ENCODE results near the gene ENTPD5. TPM values are rescaled to one million over a fixed set of nuclear protein-coding genes. Genes with fewer than 3 reads are reported as not detected.
A peak's percentile ranks its signal among the peaks of the same experiment; 100 is the strongest.

Gene ENTPD5
- total RNA-seq (14.7 and 15.6 TPM in 2 replicates), polyA plus RNA-seq (5.5 and 6.5 TPM in 2 replicates), polyA minus RNA-seq (7.4 and 10.1 TPM in 2 replicates)
- 6.0 TPM for total RNA-seq (2013)

- Histone ChIP-seq H3K9ac (ENCODE audit: low read length) (peak within 1 kb of the TSS; percentile 77), H3K4me2 (replicated peaks; ENCODE audit: low read depth, low read length, poor library complexity, severe bottlenecking) (peak within 1 kb of the TSS; percentile 78), H2AFZ (ENCODE audit: insufficient read depth, low read depth, low read length, poor library complexity, severe bottlenecking) (peak within 1 kb of the TSS; percentile 91), H3K27me3 (replicated peaks in 1 of 4; ENCODE audit: control extremely low read depth in 1 of 4, control insufficient read depth in 3 of 4, insufficient read depth in 4 of 4, low read length in 3 of 4) (no peaks in the 10 kb centered on the region), H3K27ac (ENCODE audit: low read length in 2 of 2) (peak within 1 kb of the TSS; percentile 57 to 84), H3K36me3 (replicated peaks in 1 of 2; ENCODE audit: control extremely low read depth in 1 of 2, control insufficient read depth in 1 of 2, extremely low read depth in 1 of 2, insufficient read depth in 2 of 2, low read length in 1 of 2) (no peaks in the 10 kb centered on the region), H4K20me1 (ENCODE audit: control insufficient read depth, insufficient read depth, low read length, poor library complexity, severe bottlenecking) (no peaks in the 10 kb centered on the region), H3K4me3 (ENCODE audit: control extremely low read depth in 1 of 5, extremely low read depth in 1 of 5, insufficient read depth in 1 of 5, low read depth in 2 of 5, low read length in 4 of 5) (peak within 1 kb of the TSS; percentile 39 to 95 (median 81)), H3K9me3 (ENCODE audit: control extremely low read depth in 1 of 3, control insufficient read depth in 2 of 3, insufficient read depth in 1 of 3, low read length in 2 of 3) (no peaks in the 10 kb centered on the region), H3K79me2 (ENCODE audit: control insufficient read depth, insufficient read depth, low read length) (no peaks in the 10 kb centered on the region), H3K4me1 (ENCODE audit: control insufficient read depth in 2 of 2, insufficient read depth in 2 of 2, low read length in 2 of 2) (peaks cover 5 to 12% of the 10 kb centered on the region in 2 donors)
- peak; percentile 96 for ATAC-seq (ENCODE audit: low read depth)
- intact Hi-C loops (cut with micrococcal nuclease) = loop anchor here (1.0 to 10.0 kb wide), 5 partner anchors 66 to 1966 kb away; partner anchors contain the start of genes ALDH6A1, AREL1, COQ6 and FAM161B
- WGBS (ENCODE audit: insufficient coverage) = under 1% methylated on average over 93 of the region's 93 CpGs
- TF ChIP-seq EZH2 (IDR thresholded peaks at IDR 0.05; ENCODE audit: borderline replicate concordance, insufficient read depth, low read depth, low read length, poor library complexity, severe bottlenecking) = no peak
- TF ChIP-seq, protein P1, sequence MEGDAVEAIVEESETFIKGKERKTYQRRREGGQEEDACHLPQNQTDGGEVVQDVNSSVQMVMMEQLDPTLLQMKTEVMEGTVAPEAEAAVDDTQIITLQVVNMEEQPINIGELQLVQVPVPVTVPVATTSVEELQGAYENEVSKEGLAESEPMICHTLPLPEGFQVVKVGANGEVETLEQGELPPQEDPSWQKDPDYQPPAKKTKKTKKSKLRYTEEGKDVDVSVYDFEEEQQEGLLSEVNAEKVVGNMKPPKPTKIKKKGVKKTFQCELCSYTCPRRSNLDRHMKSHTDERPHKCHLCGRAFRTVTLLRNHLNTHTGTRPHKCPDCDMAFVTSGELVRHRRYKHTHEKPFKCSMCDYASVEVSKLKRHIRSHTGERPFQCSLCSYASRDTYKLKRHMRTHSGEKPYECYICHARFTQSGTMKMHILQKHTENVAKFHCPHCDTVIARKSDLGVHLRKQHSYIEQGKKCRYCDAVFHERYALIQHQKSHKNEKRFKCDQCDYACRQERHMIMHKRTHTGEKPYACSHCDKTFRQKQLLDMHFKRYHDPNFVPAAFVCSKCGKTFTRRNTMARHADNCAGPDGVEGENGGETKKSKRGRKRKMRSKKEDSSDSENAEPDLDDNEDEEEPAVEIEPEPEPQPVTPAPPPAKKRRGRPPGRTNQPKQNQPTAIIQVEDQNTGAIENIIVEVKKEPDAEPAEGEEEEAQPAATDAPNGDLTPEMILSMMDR (IDR thresholded peaks at IDR 0.05) = no peak
- Mint-ChIP-seq H3K27ac (peak within 1 kb of the TSS; percentile 93), H3K4me3 (peak within 1 kb of the TSS; percentile 97), H3K9me3 (ENCODE audit: insufficient read depth) (no peaks in the 10 kb centered on the region), H3K27me3 (no peaks in the 10 kb centered on the region), H3K4me1 (peaks cover 15% of the 10 kb centered on the region)
- POLR2A ChIA-PET = interaction anchor here (0.6 to 1.4 kb wide), 5 partner anchors 69 to 1658 kb away, joined by 3 to 5 read pairs (median 4); partner anchors contain the start of genes COQ6, FAM161B and RBM25
- CTCF ChIA-PET = interaction anchor here (0.7 kb wide), 1 partner anchor 67 kb away, joined by 3 read pairs; no protein-coding TSS in a partner anchor
- DNase-seq = peak; percentile 93
Measured at GRCh38 chr14:74018586-74019407, at the start of gene ENTPD5, which contains the start of gene BBOF1. Gene ENTPD5 (minus strand): TSS chr14:74019288. CDS start chr14:73988102, 31,186 bp downstream. Gene BBOF1 (plus strand): TSS chr14:74019349. CDS start chr14:74019479, 130 bp downstream.

All from B cell (primary cell).